Activated CD8-positive, alpha-beta T cell treated with anti-CD3 and anti-CD28 coated beads, Interleukin-2, amount 10 ng/mL, durations not matched to agents 7 days and 5 days (primary cell): ENCODE data around the gene VAMP2. TPM values are rescaled to one million over a fixed set of nuclear protein-coding genes. Genes with fewer than 3 reads are reported as not detected.
A peak's percentile ranks its signal among the peaks of the same experiment; 100 is the strongest.

Source experiments
- ATAC-seq: fragments of 150-1000 bp; cut with Tn5 transposase; one replicate; pipeline ENCODE4 v1.10.0; 2021; ENCODE audit warnings: moderate library complexity
- CTCF ChIA-PET: fragments of 350-600 bp; sonication (Branson Sonifier 250); formaldehyde crosslinking; loops from one replicate; lab custom pipeline; 2021; ENCODE audit warnings: antibody characterized with exemption; lab: Charles Lee
- POLR2A ChIA-PET: fragments of 350-600 bp; sonication (Branson Sonifier 250); formaldehyde crosslinking; loops from one replicate; lab custom pipeline; 2021; ENCODE audit warnings: antibody characterized with exemption; lab: Charles Lee
- DNase-seq: peaks from one replicate; pipeline ENCODE4 v3.0.0-alpha.2; 2020
- H3K27ac Mint-ChIP-seq: one replicate; pipeline ENCODE4 v1.8.0; 2021; ENCODE audit warnings: mild to moderate bottlenecking, mixed read lengths
- H3K27me3 Mint-ChIP-seq: one replicate; pipeline ENCODE4 v1.8.0; 2021; ENCODE audit warnings: low read depth, mixed read lengths
- H3K36me3 Mint-ChIP-seq: one replicate; pipeline ENCODE4 v1.8.0; 2021; ENCODE audit warnings: low read depth, mixed read lengths
- H3K4me1 Mint-ChIP-seq: one replicate; pipeline ENCODE4 v1.8.0; 2021; ENCODE audit warnings: low read depth, mixed read lengths
- H3K4me3 Mint-ChIP-seq: one replicate; pipeline ENCODE4 v1.8.0; 2021; ENCODE audit warnings: mild to moderate bottlenecking, mixed read lengths
- H3K9me3 Mint-ChIP-seq: one replicate; pipeline ENCODE4 v1.8.0; 2022; ENCODE audit warnings: mixed read lengths; ENCODE audit not compliant: insufficient read depth
- total RNA-seq, 2 experiments: library from RNA; stranded (reverse); gene quantifications; one replicate each; pipeline ENCODE4 v1.2.3, GENCODE V29; 2021

VAMP2 gene
- total RNA-seq, 2 experiments from 2014 or later: 56.3 to 56.7 TPM

- DNase-seq (no peak), ATAC-seq (no peak)
- POLR2A ChIA-PET: interaction anchor here (1.4 to 2.4 kb wide), 3 partner anchors 10 to 34 kb away, joined by 3 to 10 read pairs (median 4); partner anchors contain the start of gene VAMP2
- Mint-ChIP-seq H3K4me1 (peaks cover 39% of the 10 kb centered on the region), H3K36me3 (peaks cover 3% of the 10 kb centered on the region), H3K9me3 (no peaks in the 10 kb centered on the region), H3K4me3 (no peak overlapping the region), H3K27me3 (peaks cover 36% of the 10 kb centered on the region), H3K27ac (no peak overlapping the region)
- CTCF ChIA-PET: interaction anchor here (1.3 to 2.7 kb wide), 3 partner anchors 10 to 30 kb away, joined by 4 to 19 read pairs (median 7); no protein-coding TSS in a partner anchor
Observed at GRCh38 chr17:8128125-8128784, 34.5 kb downstream of the VAMP2 start.

- Mint-ChIP-seq H3K4me3 (peak overlapping the region; percentile 88), H3K27ac (peak overlapping the region; percentile 88), H3K36me3 (peaks cover 3% of the 10 kb centered on the region), H3K27me3 (peaks cover 44% of the 10 kb centered on the region), H3K4me1 (peaks cover 48% of the 10 kb centered on the region), H3K9me3 (no peaks in the 10 kb centered on the region)
- ChIA-PET CTCF (interaction anchor here (0.8 to 2.6 kb wide), 8 partner anchors 8 to 95 kb away, joined by 3 to 19 read pairs (median 4); partner anchors contain the start of gene ALOXE3), POLR2A (interaction anchor here (0.8 to 2.4 kb wide), 6 partner anchors 12 to 441 kb away, joined by 3 to 15 read pairs (median 4); no protein-coding TSS in a partner anchor)
- DNase-seq: peak; percentile 62
- ATAC-seq: peak; percentile 51
Observed at GRCh38 chr17:8126491-8127066, 36.2 kb downstream of the VAMP2 start.

GRCh38 chr17:8125947-8126490 is 36.7 kb downstream of the VAMP2 start:
- ChIA-PET CTCF (interaction anchor here (1.3 to 2.6 kb wide), 2 partner anchors 8 to 12 kb away, joined by 5 to 19 read pairs; partner anchors contain the start of gene ALOXE3), POLR2A (interaction anchor here (0.6 to 2.4 kb wide), 5 partner anchors 12 to 440 kb away, joined by 3 to 10 read pairs (median 3); no protein-coding TSS in a partner anchor)
- Mint-ChIP-seq H3K27ac (peak overlapping the region; percentile 88), H3K9me3 (no peaks in the 10 kb centered on the region), H3K27me3 (peaks cover 42% of the 10 kb centered on the region), H3K4me1 (peaks cover 50% of the 10 kb centered on the region), H3K36me3 (peaks cover 3% of the 10 kb centered on the region), H3K4me3 (peak overlapping the region; percentile 88)
- ATAC-seq: no peak
- peak; percentile 41 for DNase-seq

- CTCF ChIA-PET: interaction anchor here (1.0 to 4.3 kb wide), 5 partner anchors 13 to 64 kb away, joined by 3 to 32 read pairs (median 7); no protein-coding TSS in a partner anchor
- peak; percentile 35 for ATAC-seq
- Mint-ChIP-seq H3K4me1 (peaks cover 57% of the 10 kb centered on the region), H3K27ac (peak overlapping the region; percentile 88), H3K9me3 (no peaks in the 10 kb centered on the region), H3K4me3 (peak overlapping the region; percentile 88), H3K36me3 (peaks cover 5% of the 10 kb centered on the region), H3K27me3 (peaks cover 44% of the 10 kb centered on the region)
- DNase-seq: peak; percentile 90
- POLR2A ChIA-PET: interaction anchor here (0.6 to 4.3 kb wide), 6 partner anchors 13 to 98 kb away, joined by 3 to 52 read pairs (median 7); no protein-coding TSS in a partner anchor
Observed at GRCh38 chr17:8125154-8125946, 37.4 kb downstream of the VAMP2 start.

- ATAC-seq (no peak), DNase-seq (peak; percentile 42)
- CTCF ChIA-PET: interaction anchor here (0.9 to 4.3 kb wide), 11 partner anchors 14 to 171 kb away, joined by 3 to 32 read pairs (median 4); partner anchors contain the start of gene SLC25A35
- POLR2A ChIA-PET: interaction anchor here (0.8 to 4.3 kb wide), 7 partner anchors 13 to 123 kb away, joined by 3 to 52 read pairs (median 4); partner anchors contain the start of genes BORCS6 and CTC1
- Mint-ChIP-seq H3K36me3 (peaks cover 5% of the 10 kb centered on the region), H3K9me3 (no peaks in the 10 kb centered on the region), H3K4me3 (peak overlapping the region; percentile 88), H3K4me1 (peaks cover 65% of the 10 kb centered on the region), H3K27ac (peak overlapping the region; percentile 75), H3K27me3 (peaks cover 44% of the 10 kb centered on the region)
Observed at GRCh38 chr17:8124350-8125153, 38.2 kb downstream of the VAMP2 start.

- CTCF ChIA-PET: interaction anchor here (0.9 to 4.3 kb wide), 13 partner anchors 14 to 171 kb away, joined by 3 to 32 read pairs (median 4); partner anchors contain the start of gene SLC25A35
- H3K36me3 Mint-ChIP-seq: peaks cover 6% of the 10 kb centered on the region
- peaks cover 44% of the 10 kb centered on the region for H3K27me3 Mint-ChIP-seq
- H3K27ac Mint-ChIP-seq: peak within 1 kb of the TSS; percentile 75
- H3K4me1 Mint-ChIP-seq: peaks cover 68% of the 10 kb centered on the region
- POLR2A ChIA-PET: interaction anchor here (0.8 to 4.3 kb wide), 7 partner anchors 14 to 124 kb away, joined by 3 to 52 read pairs (median 4); partner anchors contain the start of genes BORCS6 and CTC1
- no peaks in the 10 kb centered on the region for H3K9me3 Mint-ChIP-seq
- ATAC-seq: no peak
- peak within 1 kb of the TSS; percentile 88 for H3K4me3 Mint-ChIP-seq
- no peak for DNase-seq
Observed at GRCh38 chr17:8123695-8124349, 38.9 kb downstream of the VAMP2 start, which contains the start of gene HES7. HES7 (minus strand) TSS chr17:8124106; CDS start chr17:8124084, 22 bp downstream.

- Mint-ChIP-seq H3K4me3 (peak overlapping the region; percentile 88), H3K36me3 (peaks cover 7% of the 10 kb centered on the region), H3K27me3 (peaks cover 47% of the 10 kb centered on the region), H3K27ac (no peak overlapping the region), H3K4me1 (peaks cover 75% of the 10 kb centered on the region), H3K9me3 (no peaks in the 10 kb centered on the region)
- peak; percentile 58 for DNase-seq
- POLR2A ChIA-PET: interaction anchor here (0.6 to 4.3 kb wide), 6 partner anchors 35 to 210 kb away, joined by 3 to 52 read pairs (median 4); partner anchors contain the start of genes BORCS6 and CTC1
- CTCF ChIA-PET: interaction anchor here (1.0 to 5.8 kb wide), 11 partner anchors 15 to 100 kb away, joined by 3 to 72 read pairs (median 4); partner anchors contain the start of gene BORCS6
- no peak for ATAC-seq
Observed at GRCh38 chr17:8122924-8123694, 39.6 kb downstream of the VAMP2 start.

- no peaks in the 10 kb centered on the region for H3K9me3 Mint-ChIP-seq
- peaks cover 53% of the 10 kb centered on the region for H3K27me3 Mint-ChIP-seq
- ATAC-seq (no peak), DNase-seq (peak; percentile 38)
- CTCF ChIA-PET: interaction anchor here (0.7 to 5.8 kb wide), 11 partner anchors 16 to 101 kb away, joined by 3 to 72 read pairs (median 3); partner anchors contain the start of gene BORCS6
- peaks cover 81% of the 10 kb centered on the region for H3K4me1 Mint-ChIP-seq
- H3K36me3 Mint-ChIP-seq: peaks cover 7% of the 10 kb centered on the region
- H3K27ac Mint-ChIP-seq: peak overlapping the region; percentile 6
- POLR2A ChIA-PET: interaction anchor here (0.6 to 4.3 kb wide), 5 partner anchors 36 to 210 kb away, joined by 3 to 52 read pairs (median 4); no protein-coding TSS in a partner anchor
- H3K4me3 Mint-ChIP-seq: peak overlapping the region; percentile 88
Observed at GRCh38 chr17:8122422-8122923, 40.3 kb downstream of the VAMP2 start.
